HG03469 (cell line): ENCODE measurements around the gene HS2ST1.
"Not testable (repeated sequence)": the region's sequence is repeated elsewhere in the genome, so short reads cannot be mapped to it uniquely, and the experiment has no call there.

Experiments
- ATAC-seq: cut with Tn5 transposase; IDR thresholded peaks from one replicate; pipeline ENCODE4 v1.9.1; 2021; ENCODE audit warnings: mild to moderate bottlenecking, moderate library complexity, moderate number of reproducible peaks; ENCODE audit not compliant: unreplicated experiment

HS2ST1 gene

DNA sequence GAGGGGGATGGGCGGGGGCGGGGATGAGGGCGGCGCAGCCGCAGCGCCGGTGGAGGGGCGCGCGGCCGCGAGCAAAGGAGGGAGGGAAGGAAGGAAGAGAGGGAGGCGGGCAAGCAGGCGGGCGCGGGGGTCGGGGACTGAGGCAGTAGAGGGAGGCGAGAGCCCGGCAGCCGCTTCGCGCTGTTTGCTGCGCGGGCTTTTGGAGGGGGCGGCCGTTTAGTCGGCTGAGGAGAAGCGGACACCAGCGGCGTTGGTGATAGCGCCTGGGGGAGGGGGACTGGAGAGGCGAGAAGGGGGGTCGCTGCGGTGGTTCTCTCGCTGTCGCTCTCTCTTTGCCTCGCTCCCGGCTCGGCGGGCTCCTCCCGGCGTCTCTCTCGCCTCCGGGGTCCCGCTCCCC lies at the start of gene HS2ST1:
Gene HS2ST1 (plus strand): TSS at position 35 of the 397 bp plus-strand sequence.
- no peak for ATAC-seq

DNA sequence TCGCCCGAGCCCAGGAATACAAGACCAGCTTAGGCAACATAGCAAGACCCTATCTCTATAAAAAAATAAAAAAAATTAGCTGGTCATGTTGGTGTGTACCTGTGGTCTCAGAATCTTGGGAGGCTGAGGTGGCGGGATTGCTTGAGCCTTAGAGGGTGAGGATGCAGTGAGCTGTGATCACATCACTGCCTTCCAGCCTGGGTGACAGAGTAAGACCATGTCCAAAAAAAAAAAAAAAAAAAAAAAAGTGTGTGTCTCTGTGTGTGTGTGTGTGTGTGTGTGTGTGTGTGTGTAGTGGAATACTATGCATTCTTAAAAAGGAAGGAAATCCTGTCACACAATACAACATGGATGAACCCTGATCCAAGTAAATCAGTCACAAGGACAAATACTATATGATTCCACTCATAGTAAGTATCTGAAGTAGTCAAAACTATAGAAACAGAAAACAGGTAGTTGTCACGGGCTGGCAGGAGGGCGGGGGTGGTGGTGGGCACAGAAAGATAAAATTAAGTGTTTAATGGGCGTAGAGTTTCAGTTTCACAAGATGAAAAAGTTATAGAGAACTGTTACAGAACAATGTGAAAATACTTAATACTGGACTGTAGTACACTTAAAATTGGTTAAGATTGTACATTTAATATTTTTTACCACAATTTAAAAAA lies 48.3 kb upstream of the HS2ST1 start:
- ATAC-seq: no peak

DNA sequence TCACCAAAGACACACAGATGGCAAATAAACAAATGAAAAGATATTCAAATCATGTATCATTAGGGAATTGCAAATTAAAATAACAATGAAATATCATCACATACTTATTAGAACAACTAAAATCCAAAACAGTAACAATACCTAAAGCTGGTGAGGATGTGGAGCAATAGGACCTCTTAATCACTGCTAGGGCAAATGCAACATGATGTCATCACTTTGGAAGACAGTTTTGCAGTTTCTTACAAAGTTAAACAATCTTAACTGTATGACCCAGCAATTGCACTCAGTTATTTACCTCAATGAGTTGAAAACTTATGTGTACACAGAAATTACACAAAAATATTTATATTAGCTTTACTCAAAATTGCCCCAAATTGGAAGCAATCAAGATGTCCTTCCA lies 47.8 kb upstream of the HS2ST1 start:
- ATAC-seq: no peak

DNA sequence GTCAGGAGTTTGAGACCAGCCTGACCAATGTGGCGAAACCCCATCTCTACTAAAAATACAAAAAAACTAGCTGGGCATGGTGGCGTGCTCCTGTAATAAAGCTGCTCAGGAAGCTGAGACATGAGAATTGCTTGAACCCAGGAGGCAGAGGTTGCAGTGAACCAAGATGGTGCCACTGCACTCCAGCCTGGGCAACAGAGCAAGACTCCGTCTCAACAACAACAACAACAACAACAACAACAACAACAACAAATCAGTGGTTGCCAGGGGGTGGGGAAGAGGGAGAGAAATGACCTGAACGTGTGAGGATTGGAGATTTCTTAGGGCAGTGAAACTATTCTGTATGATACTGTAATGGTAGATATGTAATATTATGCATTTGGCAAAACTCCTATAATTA lies 47.2 kb upstream of the HS2ST1 start:
- ATAC-seq: not testable (repeated sequence)

DNA sequence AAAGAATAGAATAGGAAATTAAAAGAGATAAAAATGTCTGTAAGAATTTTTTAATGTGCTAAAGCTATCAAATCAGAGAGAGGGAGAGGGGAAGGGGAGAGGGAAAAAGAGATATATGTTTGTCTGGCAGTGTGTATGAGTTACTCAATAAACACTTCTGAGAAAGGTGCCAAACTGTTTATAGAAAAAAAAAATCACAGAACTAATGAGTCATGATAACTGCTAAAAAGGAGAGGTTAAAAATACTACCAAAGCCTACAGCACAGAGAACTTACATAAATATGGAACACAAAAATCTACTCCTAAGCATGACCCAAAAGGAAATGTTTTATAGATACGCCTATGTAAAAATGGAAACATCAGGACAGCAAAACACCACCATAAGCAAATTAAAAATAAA lies 46.0 kb upstream of the HS2ST1 start:
- no peak for ATAC-seq

DNA sequence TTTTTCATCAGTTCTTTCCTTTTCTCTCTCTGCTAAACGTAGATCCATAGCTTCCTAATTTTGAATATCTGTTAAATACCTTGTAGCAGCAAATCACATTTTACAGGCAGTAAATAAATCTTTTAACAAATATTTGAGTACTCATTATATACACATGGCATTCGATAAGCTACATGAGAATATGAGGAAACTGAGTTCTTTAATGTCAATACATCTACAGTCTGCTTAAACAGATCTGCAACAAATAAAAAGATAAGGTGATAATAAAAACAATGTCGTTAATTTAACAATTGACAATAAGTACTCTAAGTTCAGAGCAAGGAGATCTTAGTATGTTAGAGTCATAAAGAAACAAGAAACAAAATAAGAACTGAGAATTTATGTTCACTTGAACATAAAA lies 43.4 kb upstream of the HS2ST1 start:
- ATAC-seq: no peak

DNA sequence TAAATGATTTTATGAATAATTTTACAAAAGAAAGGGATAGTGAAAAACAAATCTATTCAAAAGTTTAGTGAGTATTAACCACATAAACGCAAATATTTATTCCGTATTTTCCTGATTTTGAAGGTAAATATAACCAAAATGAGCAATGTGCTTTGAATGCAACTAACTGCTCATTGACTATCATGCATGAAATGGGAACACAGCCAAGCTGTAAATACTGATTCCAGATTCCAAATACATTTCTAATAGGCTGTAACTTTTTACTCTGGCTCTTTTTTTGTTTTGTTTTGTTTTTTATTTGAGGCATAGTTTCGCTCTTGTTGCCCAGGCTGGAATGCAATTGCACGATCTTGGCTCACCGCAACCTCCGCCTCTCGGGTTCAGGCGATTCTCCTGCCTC lies 42.3 kb upstream of the HS2ST1 start:
- ATAC-seq: no peak

DNA sequence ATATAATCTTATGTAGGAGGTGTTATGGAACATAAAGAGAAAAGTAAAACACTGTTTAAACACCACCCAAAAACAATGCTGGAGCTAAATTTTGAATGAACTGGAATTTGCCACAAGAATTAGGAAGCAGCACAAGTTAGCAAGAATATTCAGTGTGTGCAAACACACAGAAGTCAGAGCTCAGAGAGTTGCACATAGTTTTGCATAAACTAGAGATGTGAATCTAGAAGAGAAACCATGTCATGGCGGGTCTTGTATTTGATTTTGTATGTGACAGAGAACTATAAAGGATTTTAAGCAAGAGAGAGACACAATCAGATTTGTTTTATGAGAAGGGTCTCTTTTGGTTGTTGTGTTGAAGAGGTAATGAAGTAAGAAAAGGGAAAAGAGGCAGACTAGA lies 38.7 kb upstream of the HS2ST1 start:
- no peak for ATAC-seq

DNA sequence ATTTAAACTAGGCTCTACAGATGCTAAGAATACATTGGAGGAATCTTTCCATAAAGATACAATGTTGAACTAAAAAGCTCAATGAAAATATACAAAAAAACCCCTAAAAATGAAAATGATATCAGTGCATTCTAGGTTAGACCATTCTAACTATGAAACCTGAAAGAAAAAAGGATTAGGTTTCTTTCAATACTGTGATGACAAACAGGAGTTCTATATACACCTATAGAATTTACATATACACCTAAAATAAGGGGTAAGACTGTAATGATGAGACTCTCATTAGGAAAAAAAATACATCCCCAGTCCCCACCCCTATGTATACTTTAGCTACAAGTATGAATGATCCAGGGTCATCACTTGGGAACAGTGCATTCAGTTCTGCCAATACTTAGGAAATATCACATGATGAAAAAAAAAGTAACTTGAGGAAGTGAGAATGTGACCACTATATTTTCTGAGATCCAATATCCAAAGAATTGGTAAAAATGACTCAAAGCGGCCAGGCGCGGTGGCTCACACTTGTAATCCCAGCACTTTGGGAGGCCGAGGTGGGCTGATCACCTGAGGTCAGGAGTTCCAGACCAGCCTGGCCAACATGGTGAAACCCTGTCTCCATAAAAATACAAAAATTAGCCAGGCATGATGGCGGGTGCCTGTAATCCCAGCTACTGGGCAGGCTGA lies 26.8 kb upstream of the HS2ST1 start:
- ATAC-seq: no peak

DNA sequence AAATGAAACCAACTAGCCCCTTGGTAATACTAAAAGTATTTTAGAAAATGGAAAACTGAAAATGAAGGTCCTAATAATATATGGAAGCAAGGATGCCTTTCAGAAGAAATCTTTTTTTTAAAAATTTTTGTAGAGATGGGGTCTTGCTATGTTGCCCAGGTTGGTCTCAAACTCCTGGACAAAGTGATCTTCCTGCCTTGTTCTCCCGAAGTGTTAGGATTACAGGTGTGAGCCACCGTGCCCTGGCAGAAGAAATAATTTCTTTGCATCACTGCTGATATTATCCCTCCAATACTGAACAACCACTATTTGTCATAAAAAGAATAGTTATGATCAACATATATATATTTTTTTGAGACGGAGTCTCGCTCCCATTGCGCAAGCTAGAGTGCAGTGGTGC lies 26.1 kb upstream of the HS2ST1 start:
- no peak for ATAC-seq

DNA sequence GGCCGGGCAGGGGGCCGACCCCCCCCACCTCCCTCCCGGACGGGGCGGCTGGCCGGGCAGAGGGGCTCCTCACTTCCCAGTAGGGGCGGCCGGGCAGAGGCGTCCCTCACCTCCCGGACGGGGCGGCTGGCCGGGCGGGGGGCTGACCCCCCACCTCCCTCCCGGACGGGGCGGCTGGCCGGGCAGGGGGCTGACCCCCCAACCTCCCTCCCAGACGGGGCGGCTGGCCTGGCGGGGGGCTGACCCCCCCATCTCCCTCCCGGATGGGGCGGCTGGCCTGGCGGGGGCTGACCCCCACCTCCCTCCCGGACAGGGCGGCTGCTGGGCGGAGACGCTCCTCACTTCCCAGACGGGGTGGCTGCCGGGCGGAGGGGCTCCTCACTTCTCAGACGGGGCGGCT lies 15.0 kb upstream of the HS2ST1 start:
- not testable (repeated sequence) for ATAC-seq

DNA sequence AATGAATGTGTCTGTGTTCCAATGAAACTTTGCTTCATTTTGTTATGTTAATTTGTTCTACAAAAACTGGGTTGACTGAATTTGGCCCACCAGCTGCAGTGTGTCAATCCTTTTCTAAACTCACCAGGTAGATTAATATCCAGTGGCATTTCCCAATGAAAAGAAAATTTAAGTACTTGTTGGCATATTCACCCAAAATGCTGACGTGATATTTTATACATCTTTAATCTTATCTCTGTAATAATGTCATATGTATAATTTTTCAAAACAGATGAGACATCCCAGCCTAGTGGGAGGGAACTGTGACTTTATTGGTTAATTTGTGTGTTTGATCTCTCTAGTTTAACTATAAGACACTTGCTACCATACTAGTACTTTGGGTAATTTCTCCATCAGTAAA lies 8.6 kb upstream of the HS2ST1 start:
- no peak for ATAC-seq

DNA sequence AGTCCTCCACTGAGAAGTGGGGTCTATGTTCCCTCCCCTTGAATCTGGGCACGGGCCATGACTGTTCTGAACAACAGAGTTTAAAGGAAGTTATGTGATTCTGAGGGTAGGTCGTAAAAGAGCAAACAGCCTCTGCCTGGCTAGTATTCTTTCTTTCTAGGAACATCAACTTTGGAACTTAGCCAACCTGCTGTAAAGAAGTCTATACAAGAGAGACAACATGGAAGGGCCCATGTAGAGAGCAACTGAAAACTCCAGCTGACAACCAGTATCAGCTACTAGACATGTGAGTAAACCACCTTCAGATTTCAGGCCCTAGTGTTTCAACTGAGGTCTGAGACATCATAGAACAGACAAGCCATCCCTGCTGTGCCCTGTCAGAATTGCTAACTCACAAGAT lies 8.0 kb upstream of the HS2ST1 start:
- no peak for ATAC-seq

DNA sequence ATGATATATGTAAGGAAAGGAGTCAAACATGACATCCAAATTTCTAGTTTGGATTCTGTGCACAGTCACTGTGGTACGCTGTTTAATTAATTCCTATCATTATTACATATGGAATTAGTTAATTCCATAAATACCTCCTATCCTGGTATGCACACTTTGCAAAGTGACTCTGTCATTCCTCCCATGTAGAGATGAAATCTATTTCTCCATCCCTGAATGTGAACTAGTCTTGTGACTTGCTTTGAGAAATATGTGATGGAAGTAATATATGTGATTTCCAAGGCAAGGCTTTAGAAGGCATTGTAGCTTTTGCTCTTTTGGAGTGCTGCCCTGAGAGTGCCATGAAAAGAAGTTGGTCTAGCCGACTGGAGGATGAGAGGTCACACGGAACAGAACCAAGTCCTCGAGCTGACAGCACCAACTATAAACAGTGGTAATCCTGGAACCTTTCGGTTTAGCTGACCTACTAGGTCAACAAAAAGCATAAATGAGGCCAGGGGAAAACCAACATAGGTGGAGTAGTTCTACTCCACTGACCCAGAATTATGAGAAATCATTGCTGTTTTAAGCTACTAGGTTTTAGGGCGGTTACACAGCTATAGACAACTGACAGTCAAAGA lies 2.0 kb upstream of the HS2ST1 start:
- no peak for ATAC-seq

DNA sequence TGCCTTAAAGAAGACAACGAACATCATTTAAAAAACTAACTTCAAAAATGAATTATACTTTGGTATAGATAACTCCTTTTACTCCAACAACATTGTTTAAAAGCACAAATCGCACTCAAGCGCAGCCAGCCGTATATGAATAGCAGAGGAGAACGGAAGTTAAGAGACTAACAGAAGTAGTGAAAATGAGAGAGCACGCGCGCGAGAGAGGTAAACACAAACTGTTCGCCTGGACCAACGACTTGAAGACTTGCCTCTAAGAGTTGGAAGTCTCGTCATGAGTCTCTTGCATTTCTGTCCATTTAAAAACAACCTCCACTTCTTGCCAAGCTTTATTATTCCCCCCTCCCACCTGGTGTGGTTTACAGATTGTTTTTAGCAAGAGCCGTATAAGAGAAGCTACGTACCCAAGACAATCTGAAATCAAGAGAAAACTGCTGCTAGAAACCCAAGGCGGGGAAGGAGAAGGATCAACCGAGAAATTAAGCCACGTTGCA lies 988 bp upstream of the HS2ST1 start:
- ATAC-seq: no peak

DNA sequence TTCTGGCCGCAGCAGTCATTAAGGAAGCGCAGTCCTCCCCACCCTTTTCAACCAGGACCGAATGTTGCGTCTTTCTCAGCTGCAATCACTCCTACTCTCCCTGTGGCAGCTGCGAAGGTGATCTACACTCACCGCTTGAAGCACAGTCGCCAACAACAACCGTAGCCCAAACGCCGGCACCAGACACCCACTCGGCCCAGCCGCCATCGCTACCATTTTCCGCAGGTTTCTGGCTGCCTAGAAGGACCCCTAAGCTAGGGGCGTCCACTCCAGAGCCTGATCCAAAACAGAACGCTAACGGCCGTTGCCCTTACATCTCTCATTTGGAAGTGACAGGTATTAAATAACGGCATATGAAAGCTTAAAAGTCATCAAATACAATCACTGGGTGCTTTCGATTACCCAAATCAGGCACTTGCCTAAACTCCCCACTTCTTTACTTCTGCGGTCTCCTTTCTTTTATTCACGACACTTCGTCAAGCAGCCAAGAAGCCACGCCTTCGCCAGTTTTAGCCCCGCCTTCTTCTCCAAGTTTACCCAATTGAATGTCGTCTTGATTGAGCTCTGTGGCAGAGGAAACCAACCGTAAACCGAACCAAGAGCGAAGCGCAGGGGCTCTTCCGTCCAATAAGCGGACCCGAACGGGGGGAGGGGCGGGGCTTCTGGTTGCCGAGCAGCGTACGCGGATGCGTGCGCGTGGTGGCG lies 387 bp upstream of the HS2ST1 start, which contains the start of gene SELENOF:
Gene SELENOF (minus strand): TSS at position 231 of the 705 bp plus-strand sequence. CDS start 15 bp downstream, at position 216.
- ATAC-seq: peak; percentile 69

DNA sequence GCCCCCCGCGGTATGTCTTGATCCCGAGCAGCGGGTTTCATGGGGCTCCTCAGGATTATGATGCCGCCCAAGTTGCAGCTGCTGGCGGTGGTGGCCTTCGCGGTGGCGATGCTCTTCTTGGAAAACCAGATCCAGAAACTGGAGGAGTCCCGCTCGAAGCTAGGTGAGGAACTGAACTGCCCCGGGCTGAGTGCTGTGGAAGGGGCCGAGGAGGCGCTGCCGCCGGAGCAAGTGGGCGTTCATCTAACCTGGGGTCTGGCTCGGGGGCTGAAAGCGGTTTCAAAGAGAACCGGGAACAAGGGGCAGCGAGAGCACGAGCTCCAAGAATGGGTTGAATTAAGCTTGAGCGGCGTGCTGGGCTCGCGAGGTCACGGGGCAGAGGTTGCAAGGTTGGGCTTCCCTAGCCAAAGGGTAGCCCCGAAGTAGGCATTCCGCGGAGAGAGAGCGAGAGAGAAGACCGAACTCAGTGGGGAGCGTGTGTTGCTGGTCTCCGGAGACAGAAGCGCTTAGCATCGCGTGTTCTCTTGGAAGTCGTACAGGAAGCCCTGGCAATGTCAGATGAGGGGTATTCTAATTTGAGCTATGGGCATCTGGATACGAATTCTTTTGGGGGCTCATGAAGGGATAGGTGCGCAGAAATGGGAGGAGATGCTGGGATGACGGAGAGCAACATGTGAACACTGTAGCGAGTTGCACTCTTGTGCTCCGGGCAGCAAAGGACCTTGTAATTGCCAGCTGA lies 732 bp downstream of the HS2ST1 start:
- no peak for ATAC-seq

DNA sequence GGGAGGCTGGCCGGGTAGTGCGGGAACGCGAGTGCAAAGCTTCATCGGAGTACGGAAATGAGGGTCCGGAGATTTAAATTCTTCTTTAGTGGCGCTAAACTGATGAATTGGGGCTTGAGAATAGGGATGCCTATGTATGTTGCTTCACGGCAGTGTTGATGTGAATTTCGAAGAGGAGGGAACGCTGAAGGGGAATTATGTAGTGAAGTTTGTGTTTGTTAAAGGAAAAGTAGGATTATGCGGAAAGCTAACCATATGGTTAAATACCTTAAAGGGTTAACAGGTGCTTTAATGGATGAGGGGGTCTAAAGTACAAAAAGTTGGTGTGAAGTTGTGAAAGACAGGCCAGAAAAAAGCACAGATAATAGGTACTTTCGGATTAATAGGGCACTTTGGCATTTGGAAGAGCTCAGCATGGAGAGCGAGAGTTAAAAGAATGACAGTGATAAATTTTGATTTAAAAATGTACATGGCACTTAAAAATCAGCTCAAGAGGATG lies 1.4 kb downstream of the HS2ST1 start:
- no peak for ATAC-seq

DNA sequence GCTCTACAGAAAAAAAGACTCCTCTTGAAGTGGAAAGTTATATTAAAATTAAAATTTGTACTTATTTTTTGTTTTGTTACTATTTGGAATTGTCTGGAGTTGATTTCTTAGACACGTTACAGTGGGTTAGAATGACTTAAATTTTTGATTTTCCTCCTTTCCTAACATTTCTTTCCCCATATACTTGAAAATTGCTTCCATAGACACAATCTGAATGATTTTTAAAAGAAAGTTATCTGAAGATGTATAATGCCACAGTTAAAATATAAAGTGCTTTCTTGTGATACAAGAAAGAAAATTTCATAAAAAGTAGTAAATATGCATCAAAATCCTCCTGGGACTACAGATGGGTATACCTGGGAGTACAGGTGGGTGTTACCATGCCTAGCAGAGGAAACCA lies 2.3 kb downstream of the HS2ST1 start:
- ATAC-seq: no peak

DNA sequence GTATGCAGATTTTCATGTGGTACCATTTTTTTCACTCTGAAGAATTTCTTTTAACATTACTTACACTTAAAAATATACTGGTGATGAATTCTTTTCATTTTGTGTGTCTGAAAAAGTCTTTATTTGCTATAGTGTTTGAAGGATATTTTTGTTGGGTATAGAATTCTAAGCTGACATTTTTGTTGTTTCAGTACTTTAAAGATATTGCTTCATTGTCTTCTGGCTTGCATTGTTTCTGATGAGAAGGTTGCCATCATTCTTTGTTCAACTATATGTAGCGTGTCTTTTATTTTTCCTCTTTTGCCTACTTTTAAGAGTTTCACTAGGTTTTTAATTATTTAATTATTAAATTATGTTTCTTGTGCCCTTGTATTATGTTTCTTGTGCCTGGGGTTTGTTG lies 8.0 kb downstream of the HS2ST1 start:
- ATAC-seq: no peak
